Activated naive CD8-positive, alpha-beta T cell treated with anti-CD3 and anti-CD28 coated beads for 36 hours (primary cell): Measurements from ENCODE around the gene HES7. TPM values are rescaled to one million over a fixed set of nuclear protein-coding genes. Genes with fewer than 3 reads are reported as not detected.

Source experiments
- DNase-seq: peaks from one replicate; pipeline ENCODE4 v3.0.0; 2021
- H3K27ac Mint-ChIP-seq: one replicate; pipeline ENCODE4 v1.8.0; 2022; ENCODE audit warnings: mild to moderate bottlenecking, moderate library complexity, mixed read lengths
- H3K27me3 Mint-ChIP-seq: one replicate; pipeline ENCODE4 v1.8.0; 2022; ENCODE audit warnings: mild to moderate bottlenecking, mixed read lengths
- H3K36me3 Mint-ChIP-seq: one replicate; pipeline ENCODE4 v1.8.0; 2021; ENCODE audit warnings: mild to moderate bottlenecking, mixed read lengths
- H3K4me1 Mint-ChIP-seq: one replicate; pipeline ENCODE4 v1.8.0; 2021; ENCODE audit warnings: mixed read lengths
- H3K4me3 Mint-ChIP-seq: one replicate; pipeline ENCODE4 v1.8.0; 2022; ENCODE audit warnings: mild to moderate bottlenecking, moderate library complexity, mixed read lengths
- H3K9me3 Mint-ChIP-seq: one replicate; pipeline ENCODE4 v1.8.0; 2022; ENCODE audit warnings: mixed read lengths
- total RNA-seq, 2 experiments: library from RNA; stranded (reverse); gene quantifications; one replicate each; pipeline ENCODE4 v1.2.3, GENCODE V29; 2021

The HES7 gene
- total RNA-seq, 2 experiments from 2014 or later, result 1.9 to 2.0 TPM

DNA sequence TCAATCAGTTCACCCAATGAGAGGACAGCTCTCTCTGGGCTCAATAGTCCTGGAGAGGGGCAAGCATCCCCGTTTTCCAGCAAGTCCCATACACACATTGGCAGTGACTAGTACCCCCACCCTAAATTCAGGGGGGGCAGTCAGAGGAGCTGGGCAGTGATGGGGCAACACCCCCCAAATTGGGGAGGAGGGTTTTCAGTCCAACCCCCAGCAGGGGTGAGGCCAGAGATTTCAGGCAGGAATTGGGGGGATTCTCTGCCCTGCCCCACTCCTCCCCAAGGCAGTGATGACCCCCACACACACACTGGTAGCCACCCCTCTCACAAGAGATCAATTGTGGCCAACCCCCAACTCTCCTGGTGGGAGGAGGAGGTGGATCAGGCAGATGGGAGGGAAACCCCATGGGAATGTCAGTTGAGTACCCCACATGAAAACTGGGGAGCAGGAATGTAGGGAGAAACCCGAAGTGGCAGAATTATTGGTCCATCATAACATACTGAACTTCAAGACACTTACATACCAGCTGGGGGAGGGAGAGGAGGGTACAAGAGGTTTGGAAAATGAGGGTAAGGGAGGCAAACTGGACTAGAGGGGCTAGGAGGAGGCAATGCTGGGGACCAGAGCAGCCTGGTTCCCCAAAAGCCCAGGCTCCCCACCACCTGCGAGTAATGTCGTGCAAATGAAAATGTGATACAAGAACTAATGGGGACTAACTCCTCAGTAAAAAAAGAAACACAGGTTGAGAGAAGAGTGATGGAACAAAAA lies 35.7 kb upstream of the HES7 start:
- Mint-ChIP-seq H3K9me3 (no peaks in the 10 kb centered on the region), H3K27me3 (no peaks in the 10 kb centered on the region), H3K27ac (peak overlapping the region; percentile 89), H3K4me1 (peaks cover 58% of the 10 kb centered on the region), H3K4me3 (peak overlapping the region; percentile 61), H3K36me3 (peaks cover 22% of the 10 kb centered on the region)
- no peak for DNase-seq

DNA sequence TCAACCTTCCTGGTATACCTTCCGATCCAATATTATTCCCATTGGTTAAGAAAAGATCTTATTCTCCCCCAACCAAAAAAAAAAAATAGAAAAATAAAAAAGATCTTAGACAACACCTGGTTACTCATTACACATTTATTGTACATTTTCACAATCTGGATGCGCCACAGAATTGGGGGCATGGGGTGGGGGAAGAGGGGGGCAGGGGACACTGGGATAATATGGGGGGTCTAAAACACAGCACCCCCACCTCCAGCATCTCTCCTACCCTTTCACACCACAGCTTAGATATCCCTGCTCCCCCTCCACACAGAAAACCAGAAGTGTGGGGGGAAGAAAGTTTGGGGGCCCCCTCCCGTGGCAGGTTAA lies 35.1 kb upstream of the HES7 start:
- Mint-ChIP-seq H3K27ac (peak overlapping the region; percentile 80), H3K9me3 (no peaks in the 10 kb centered on the region), H3K4me3 (peak overlapping the region; percentile 6), H3K36me3 (peaks cover 22% of the 10 kb centered on the region), H3K27me3 (no peaks in the 10 kb centered on the region), H3K4me1 (peaks cover 56% of the 10 kb centered on the region)
- DNase-seq, result no peak

DNA sequence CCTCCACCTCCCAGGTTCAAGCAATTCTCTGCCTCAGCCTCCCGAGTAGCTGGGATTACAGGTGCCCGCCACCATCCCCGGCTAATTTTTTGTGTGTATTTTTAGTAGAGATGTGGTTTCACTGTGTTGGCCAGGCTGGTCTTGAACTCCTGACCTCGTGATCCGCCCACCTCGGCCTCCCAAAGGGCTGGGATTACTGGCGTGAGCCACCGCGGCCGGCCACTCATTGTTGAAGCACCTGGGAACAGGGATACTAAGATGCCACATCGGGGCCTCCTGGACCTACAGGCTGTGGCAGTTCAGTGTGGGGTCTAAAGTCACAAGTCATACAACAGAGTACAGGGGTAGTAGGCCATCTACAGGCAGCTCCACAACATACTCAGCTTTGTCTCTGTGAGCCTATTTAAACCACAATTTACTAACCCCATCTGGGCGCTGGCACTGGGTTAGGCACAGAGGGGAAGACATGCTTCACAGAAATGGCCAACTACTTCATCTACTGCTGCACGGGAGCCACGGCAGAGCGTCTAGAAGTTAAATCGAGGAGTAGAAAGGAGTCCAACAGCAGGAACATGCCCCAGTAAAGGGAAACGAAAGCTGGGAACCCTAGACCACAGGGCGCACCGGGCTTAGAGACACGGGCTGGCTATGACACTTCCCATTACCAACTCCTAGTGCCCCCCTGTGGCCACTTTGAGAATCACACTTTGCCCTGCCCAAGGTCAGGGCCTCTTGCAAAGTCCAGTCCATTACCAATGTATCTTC lies 34.5 kb upstream of the HES7 start:
- H3K4me1 Mint-ChIP-seq, result peaks cover 56% of the 10 kb centered on the region

DNA sequence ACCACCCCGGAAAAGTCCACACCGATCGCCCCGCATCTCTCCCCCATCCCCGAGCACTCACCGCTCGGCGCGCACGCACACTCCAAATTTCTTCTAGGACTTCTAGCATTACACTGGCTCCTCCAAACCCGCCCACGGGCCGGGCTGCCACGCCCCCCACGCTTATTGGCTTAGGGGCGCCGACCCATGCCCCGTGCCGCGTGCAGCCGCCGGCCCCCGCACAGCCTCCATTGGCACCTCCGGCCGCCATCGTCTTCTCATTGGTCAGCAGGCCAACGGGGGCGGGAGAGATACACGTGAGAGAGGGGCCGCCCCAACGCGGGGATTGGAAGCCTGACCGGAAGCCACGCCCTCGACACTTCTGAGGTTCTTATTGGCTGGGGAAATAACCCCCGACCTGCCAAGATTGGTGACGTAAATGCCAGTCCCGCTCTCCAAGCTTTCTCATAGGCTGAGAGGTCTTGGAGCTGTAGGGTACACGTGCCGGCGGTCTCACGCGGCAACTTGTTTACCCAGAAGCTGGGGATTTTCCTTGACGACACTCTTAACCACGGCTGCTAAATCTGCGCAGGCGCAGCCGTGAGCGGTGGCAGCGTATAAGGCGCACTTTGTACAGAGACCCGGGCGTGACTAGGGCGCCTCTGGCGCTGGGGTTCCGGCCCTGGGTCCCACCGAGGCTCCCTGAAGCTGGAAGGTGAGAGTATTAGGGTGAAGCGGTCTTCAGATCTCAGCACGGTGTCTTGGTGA lies 32.5 kb upstream of the HES7 start:
- H3K27ac Mint-ChIP-seq, result no peak overlapping the region
- no peaks in the 10 kb centered on the region for H3K9me3 Mint-ChIP-seq
- H3K4me3 Mint-ChIP-seq, result no peak overlapping the region
- H3K27me3 Mint-ChIP-seq, result no peaks in the 10 kb centered on the region
- DNase-seq, result peak; percentile 100
- peaks cover 26% of the 10 kb centered on the region for H3K36me3 Mint-ChIP-seq
- H3K4me1 Mint-ChIP-seq, result peaks cover 63% of the 10 kb centered on the region

More for the DNA sequence above, 34.5 kb upstream of the HES7 start:
- H3K4me3 Mint-ChIP-seq, result peak overlapping the region; percentile 6
- no peaks in the 10 kb centered on the region for H3K9me3 Mint-ChIP-seq
- no peaks in the 10 kb centered on the region for H3K27me3 Mint-ChIP-seq
- peak; percentile 82 for DNase-seq
- peak overlapping the region; percentile 80 for H3K27ac Mint-ChIP-seq
- H3K36me3 Mint-ChIP-seq, result peaks cover 23% of the 10 kb centered on the region

DNA sequence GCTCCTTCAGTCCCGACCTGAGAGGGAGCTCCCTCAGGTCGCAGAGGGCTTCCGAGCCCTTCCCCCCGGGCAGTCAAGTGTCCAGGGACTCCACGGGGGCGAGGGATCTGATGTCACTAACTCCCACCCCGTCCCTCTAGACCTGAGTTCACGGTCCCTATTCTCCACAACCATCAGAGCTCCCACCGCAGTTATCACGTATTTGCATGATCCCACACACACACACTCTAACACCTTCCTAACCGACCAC lies 32.0 kb upstream of the HES7 start:
- Mint-ChIP-seq H3K27ac (no peak overlapping the region), H3K36me3 (peaks cover 21% of the 10 kb centered on the region), H3K4me3 (no peak overlapping the region), H3K9me3 (no peaks in the 10 kb centered on the region), H3K4me1 (peaks cover 59% of the 10 kb centered on the region), H3K27me3 (no peaks in the 10 kb centered on the region)
- no peak for DNase-seq

DNA sequence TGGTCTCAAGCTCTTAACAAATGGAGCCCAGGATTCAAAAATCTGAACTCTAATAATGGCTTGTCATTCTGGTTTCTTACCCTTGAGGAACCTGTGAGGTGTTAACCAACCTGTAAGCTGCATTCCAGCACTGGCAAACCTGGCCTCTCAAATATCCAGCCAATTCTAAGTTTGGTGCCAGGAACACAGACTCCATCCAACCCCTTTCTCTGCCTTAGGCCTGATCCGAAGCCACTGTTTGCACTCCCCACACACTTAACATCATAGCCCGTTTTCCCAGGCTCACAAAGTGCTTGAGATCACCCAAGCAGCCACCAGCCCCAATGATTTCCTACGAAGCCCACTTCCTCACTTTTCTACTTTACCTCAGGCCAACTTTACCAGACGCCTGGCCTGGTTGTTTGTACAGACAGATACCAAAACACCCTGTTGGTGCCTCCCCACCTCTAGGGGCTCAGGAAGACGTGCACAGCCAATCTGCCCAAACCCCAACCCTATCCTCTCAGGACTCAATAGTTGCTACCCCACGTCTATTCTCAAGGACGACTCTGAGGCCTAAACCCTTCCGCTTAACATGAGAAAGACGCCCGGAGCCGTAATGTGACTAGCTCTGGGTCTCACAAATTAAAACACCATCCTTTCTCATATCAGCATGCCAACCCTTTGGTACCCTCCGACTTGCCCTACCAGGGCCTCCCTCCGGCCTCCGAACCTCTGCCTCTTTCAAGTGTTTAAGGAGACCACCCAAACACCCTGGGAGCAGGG lies 31.5 kb upstream of the HES7 start:
- Mint-ChIP-seq H3K27ac (no peak overlapping the region), H3K4me3 (no peak overlapping the region), H3K27me3 (no peaks in the 10 kb centered on the region), H3K4me1 (peaks cover 58% of the 10 kb centered on the region), H3K36me3 (peaks cover 19% of the 10 kb centered on the region), H3K9me3 (no peaks in the 10 kb centered on the region)
- no peak for DNase-seq

DNA sequence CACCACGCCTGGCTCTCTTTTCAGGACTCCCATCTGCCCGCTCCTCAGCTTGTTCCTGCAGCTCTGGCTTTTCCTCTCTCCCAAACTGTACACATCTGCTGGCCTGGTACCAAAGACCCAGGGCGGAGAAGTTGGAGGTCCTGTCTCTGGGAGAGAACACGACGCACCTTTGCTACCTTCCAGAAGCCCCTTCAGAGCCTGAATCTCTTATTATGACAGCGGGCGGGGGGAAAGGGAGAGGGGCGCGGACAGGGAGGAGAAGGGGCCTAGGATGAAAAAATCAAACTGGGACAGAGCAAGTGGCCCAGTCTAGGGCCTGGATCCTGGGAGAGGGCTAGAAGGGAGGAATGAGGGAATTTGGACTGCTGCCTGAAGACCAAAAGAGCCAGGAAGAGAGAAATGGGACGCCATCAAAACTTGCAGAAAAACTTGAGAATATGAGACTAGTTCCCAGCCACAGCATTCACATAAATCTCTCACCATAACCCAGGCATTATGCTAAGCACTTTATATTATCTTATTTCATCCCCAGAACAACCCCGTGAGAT lies 30.8 kb upstream of the HES7 start:
- H3K4me1 Mint-ChIP-seq, result peaks cover 53% of the 10 kb centered on the region
- no peak for DNase-seq
- H3K36me3 Mint-ChIP-seq, result peaks cover 17% of the 10 kb centered on the region
- no peak overlapping the region for H3K4me3 Mint-ChIP-seq
- H3K27me3 Mint-ChIP-seq, result no peaks in the 10 kb centered on the region
- H3K27ac Mint-ChIP-seq, result no peak overlapping the region
- no peaks in the 10 kb centered on the region for H3K9me3 Mint-ChIP-seq

DNA sequence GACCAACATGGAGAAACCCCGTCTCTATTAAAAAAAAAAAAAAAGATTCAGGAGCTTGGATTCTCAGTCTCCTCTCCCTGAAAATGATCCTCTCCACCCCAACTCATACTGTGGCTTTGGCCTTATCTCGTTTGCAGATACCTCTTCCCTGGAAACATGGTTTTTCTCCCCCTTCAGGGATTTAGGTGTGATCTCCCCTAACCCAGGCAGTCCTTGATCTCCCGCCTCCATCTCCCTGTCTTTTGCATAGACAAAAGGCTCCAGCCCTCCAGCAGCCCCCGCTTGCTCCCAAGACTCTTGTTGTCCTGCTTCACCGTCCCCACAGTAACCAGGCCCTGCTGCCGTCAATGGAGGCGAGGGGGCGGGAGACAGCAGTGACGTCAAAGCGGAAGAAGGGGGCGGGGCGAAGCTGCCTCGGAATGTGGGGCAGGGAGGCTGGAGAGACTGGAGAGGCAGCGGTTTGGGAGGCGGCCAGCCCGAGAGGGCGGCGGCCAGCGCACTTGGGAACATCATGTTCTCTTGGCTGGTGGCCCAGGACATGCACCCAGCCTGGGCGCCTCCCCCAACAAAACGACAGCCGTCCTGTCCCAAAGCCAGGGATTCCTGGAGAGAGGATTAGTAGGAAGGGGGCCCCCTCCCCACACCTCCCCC lies 30.2 kb upstream of the HES7 start:
- no peaks in the 10 kb centered on the region for H3K27me3 Mint-ChIP-seq
- DNase-seq, result peak; percentile 89
- no peak overlapping the region for H3K4me3 Mint-ChIP-seq
- H3K4me1 Mint-ChIP-seq, result peaks cover 49% of the 10 kb centered on the region
- H3K9me3 Mint-ChIP-seq, result no peaks in the 10 kb centered on the region
- H3K27ac Mint-ChIP-seq, result no peak overlapping the region
- peaks cover 15% of the 10 kb centered on the region for H3K36me3 Mint-ChIP-seq

DNA sequence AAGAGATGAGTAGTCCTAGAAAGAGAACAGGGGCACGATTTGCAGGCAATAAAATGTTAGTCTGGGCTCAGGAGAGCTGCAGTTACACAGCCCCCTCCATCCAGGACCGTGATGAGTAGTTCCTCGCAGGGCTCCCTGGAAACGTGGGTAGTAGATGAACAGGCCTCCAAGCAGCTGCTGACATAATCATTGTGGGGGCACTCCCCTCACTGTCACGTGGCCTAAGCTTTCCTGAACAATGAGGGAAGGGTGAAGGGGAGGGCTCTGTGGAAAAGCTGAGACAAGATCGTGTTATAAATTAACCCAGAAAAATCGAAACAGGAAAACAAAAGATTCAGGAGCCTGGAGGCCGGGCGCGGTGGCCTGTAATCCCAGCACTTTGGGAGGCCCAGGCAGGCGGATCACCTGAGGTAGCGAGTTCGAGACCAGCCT lies 29.6 kb upstream of the HES7 start:
- Mint-ChIP-seq H3K4me3 (peak overlapping the region; percentile 96), H3K9me3 (no peaks in the 10 kb centered on the region), H3K36me3 (peaks cover 14% of the 10 kb centered on the region), H3K27me3 (no peaks in the 10 kb centered on the region), H3K27ac (no peak overlapping the region), H3K4me1 (peaks cover 44% of the 10 kb centered on the region)
- peak; percentile 73 for DNase-seq

DNA sequence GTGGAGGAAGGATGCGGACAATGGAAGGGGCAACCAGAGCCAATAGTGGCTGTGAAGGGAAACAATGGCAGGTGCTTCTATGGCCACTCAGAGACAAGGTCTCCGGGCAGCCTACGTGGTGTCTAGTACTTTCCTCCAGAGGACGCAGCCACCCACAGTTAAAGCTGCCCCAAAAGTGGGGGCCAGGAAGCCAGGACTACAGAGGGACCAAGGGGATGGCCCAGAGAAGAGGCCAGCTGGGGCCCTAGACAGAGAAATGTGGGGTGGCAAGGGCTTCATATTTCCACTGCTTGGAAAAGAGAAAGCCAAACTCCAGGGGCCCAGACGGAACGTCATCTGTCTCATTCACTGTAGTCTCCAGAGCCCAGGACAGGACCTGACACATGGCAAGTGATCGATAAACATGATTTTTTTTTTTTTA lies 29.1 kb upstream of the HES7 start:
- Mint-ChIP-seq H3K9me3 (no peaks in the 10 kb centered on the region), H3K4me1 (peaks cover 41% of the 10 kb centered on the region), H3K36me3 (peaks cover 10% of the 10 kb centered on the region), H3K4me3 (peak overlapping the region; percentile 96), H3K27ac (no peak overlapping the region), H3K27me3 (no peaks in the 10 kb centered on the region)
- DNase-seq, result no peak

DNA sequence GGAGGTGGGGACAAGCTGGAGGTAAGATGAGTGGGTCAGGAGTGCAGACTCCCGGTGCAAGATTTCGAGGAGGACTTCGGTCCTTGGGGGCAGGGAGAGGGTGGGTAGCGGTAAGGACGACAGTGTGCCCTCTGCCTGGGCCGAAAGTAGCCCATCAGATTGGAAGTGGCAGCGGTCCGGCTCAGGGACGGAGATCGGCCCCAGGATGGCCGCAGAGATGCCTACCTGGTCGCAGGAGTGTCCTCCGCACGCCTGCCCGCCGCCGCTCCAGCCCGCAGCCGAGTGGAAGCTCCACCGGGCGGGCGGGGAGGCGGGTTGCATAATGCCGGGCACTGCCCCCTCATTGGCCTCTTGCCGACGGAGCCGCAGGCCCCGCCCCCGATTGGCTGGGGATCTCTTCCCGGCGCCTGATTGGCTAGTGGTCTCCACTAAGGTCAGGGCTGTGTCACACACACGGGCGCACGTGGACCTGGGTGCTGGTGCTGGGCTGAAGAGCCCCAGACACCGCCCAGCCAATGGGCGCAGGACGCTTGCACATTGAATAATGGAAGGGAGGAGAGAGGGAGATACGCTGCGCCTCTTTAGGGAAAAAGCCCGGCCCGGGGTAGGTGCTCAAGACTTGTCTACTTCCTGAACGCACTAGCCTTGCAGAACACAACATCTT lies 28.3 kb upstream of the HES7 start, which contains the start of gene PER1:
Gene PER1, minus strand, starts transcription at position 293 of the 664 bp plus-strand sequence. CDS start 1,698 bp downstream, outside the sequence.
- Mint-ChIP-seq H3K36me3 (peaks cover 15% of the 10 kb centered on the region), H3K9me3 (no peaks in the 10 kb centered on the region)

DNA sequence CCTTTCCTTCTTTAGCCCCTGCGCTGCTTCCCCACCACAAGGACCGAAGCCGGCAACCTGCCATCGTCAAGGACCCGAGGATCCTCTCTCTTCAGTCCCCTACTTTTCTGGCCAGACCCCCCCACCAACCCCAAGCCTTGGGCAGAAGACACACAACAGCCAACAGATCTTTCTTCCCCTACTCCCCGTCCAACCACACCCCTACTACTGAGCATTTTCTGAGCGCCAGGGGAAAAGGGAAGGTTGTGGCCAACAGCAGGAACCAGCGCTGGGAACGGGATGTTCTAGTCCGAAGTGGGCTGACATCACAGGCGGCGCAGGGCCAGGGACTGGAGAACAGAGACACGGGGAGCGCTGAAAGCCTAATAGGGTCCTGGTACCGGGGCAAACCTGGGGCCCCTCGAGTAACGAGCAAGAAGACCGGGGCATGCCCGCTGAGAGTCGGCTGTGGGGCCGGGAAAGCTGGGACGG lies 27.8 kb upstream of the HES7 start:
- Mint-ChIP-seq H3K9me3 (no peaks in the 10 kb centered on the region), H3K36me3 (peaks cover 19% of the 10 kb centered on the region), H3K4me3 (peak overlapping the region; percentile 96), H3K27ac (no peak overlapping the region), H3K4me1 (peaks cover 43% of the 10 kb centered on the region), H3K27me3 (no peaks in the 10 kb centered on the region)
- peak; percentile 55 for DNase-seq

More for the DNA sequence above, 28.3 kb upstream of the HES7 start, which contains the start of gene PER1:
- H3K27ac Mint-ChIP-seq, result no peak within 1 kb of the TSS
- DNase-seq, result peak; percentile 95
- no peaks in the 10 kb centered on the region for H3K27me3 Mint-ChIP-seq
- peak within 1 kb of the TSS; percentile 96 for H3K4me3 Mint-ChIP-seq
- peaks cover 41% of the 10 kb centered on the region for H3K4me1 Mint-ChIP-seq

DNA sequence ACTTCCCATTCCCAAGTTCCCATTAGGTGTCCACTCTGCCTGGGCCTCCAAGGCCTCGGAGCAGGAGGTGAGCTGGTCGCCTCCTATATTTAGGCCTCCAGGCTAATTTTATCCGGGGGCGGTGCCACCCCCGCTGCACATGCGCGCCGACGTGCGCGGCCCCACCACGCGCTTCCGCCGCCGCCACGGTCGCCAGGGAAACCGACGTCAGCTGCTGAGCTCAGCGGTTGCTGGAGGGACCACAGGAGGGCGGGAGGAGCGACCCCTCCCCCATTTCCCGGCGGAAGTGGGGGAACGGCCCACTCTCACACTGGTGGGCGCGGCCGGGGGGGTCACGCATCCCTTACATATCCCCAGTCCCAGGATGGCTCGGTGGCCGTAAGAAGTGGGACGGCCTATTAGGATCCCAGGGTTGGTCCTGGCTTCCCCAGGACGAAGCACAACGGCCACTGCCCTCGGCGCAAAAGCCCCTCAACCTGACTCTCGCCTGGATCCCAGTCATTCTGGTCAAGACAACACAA lies 27.3 kb upstream of the HES7 start:
- Mint-ChIP-seq H3K36me3 (peaks cover 24% of the 10 kb centered on the region), H3K27me3 (no peaks in the 10 kb centered on the region), H3K4me1 (peaks cover 43% of the 10 kb centered on the region), H3K27ac (no peak overlapping the region), H3K9me3 (no peaks in the 10 kb centered on the region), H3K4me3 (peak overlapping the region; percentile 96)
- peak; percentile 92 for DNase-seq
